Peyer's patch (tissue), 4 donors: Measurements from ENCODE around the gene KLF12.

ENCODE experiments used
- POLR2A ChIP-seq, 2 donors: fragments of 450-650 bp; IDR thresholded peaks; one replicate each; pipeline ENCODE4 v1.5.1; 2017; ENCODE audit warnings: antibody characterized with exemption in 2 of 2, mild to moderate bottlenecking in 2 of 2, moderate library complexity in 2 of 2
- TF ChIP-seq, protein P1 (sequence below), 6 experiments: fragments of 450-650 bp in 4 of 6; fragments of 200-600 bp in 2 of 6; sonication (generic) in 1 of 6; IDR thresholded peaks; one replicate each; pipeline ENCODE4 v1.5.1; 2017 to 2019; ENCODE audit warnings: antibody characterized with exemption in 6 of 6, mild to moderate bottlenecking in 3 of 6, moderate library complexity in 1 of 6

DNA sequence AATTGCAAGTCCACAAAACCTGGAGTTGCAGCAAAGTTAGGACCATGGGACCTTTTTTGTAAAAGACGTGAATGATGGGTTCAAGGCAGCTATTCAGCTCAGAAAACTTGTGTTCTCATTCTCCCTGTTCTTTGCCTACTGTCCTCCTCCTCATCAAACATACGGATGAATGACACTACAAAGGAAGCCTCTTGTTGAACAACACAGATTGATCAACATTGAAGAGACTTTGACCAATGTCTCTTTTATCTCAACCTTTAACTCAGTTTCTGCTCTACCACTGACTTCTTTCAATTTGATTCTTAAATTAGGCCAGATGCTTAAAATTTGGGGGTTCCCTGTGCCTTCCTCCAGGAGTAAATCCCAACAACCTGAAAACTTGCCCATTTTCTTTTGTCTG is 27.9 kb upstream of the KLF12 start:
- TF ChIP-seq, protein P1, sequence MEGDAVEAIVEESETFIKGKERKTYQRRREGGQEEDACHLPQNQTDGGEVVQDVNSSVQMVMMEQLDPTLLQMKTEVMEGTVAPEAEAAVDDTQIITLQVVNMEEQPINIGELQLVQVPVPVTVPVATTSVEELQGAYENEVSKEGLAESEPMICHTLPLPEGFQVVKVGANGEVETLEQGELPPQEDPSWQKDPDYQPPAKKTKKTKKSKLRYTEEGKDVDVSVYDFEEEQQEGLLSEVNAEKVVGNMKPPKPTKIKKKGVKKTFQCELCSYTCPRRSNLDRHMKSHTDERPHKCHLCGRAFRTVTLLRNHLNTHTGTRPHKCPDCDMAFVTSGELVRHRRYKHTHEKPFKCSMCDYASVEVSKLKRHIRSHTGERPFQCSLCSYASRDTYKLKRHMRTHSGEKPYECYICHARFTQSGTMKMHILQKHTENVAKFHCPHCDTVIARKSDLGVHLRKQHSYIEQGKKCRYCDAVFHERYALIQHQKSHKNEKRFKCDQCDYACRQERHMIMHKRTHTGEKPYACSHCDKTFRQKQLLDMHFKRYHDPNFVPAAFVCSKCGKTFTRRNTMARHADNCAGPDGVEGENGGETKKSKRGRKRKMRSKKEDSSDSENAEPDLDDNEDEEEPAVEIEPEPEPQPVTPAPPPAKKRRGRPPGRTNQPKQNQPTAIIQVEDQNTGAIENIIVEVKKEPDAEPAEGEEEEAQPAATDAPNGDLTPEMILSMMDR (IDR thresholded peaks at IDR 0.05), result no peak
- TF ChIP-seq POLR2A (IDR thresholded peaks at IDR 0.05), result no peak
